HG02642 (cell line): ENCODE data around the gene FCER1A.

Experiments
- ATAC-seq: cut with Tn5 transposase; IDR thresholded peaks from one replicate; pipeline ENCODE4 v1.9.1; 2021; ENCODE audit warnings: mild to moderate bottlenecking; ENCODE audit not compliant: unreplicated experiment, poor library complexity

The FCER1A gene

DNA sequence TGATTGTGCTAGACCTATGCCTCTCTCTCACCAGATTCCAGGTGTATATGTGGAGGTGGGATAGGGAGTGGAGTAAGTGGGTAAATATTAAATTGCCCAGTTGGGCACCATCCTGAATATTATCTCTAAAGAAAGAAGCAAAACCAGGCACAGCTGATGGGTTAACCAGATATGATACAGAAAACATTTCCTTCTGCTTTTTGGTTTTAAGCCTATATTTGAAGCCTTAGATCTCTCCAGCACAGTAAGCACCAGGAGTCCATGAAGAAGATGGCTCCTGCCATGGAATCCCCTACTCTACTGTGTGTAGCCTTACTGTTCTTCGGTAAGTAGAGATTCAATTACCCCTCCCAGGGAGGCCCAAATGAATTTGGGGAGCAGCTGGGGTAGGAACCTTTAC is at the start of gene FCER1A:
Gene FCER1A, plus strand, starts transcription at position 242 of the 400 bp plus-strand sequence. Its CDS starts 29 bp downstream, at position 271.
- ATAC-seq, result no peak

DNA sequence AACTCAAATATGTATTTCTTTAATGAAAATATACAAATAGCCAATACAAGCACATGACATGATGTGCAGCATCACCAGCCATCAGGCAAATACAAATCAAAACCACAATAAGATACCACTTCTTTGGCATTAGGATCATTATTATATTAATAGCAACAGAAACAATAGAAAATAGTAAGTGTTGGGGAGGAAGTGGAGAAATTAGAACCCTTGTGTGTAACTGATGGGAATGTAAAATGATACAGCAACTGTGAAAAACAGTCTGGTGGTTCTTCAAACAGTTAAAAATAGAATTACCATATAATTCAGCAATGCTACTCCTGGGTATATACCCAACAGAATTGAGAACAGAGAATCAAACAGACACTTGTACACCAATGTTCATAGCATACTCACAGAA is 40.8 kb upstream of the FCER1A start:
- no peak for ATAC-seq

DNA sequence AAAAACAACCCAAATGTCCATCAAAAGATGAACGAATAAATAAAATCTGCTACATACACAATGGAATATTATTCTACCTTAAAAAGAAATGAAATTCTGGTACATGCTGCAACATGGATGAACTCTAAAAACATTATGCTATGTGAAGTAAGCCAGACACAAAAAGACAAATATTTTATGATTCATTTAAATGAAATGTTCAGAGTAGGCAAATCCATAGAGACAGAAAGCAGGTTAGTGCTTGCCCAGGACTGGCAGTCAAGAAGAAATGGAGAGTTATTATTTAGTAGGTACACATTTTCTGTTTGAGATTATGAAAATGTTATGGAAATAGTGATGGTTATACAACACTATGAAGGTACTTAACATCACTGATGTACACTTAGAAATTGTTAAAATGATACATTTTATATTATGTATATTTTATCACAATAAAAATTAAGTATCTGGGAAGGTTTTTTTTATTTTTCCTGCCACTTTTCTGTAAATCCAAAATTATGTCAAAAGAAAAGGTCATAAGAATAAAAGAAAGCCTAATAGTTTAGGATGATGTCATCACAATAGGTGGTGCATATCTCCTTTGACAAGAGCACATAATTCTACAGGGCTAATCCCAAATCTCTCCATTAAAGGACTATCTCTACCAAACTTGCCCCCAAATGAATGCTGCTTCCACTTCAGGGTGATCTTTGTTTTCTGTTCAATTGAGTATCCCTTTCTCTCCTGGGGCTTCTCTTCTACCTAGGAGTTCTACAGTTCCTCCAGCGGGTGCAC is 40.2 kb upstream of the FCER1A start:
- ATAC-seq, result no peak

DNA sequence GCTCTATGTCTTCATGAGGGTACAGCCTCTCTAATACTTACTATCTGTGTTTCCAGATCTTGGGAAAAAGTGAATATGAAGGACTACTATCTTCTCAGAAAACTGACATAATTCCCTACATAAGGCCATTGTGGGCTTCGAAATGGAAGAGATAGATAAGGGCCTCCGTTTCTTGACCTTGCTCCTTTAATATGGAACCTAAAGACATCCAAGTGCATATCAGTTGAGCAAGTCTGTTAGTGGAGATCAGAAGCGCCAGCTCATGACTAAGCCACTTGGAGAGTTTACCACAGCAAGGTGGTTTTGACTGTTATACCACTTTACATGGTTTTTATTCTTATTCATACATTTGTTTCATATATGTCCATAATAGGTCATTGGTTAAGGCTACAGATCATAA is 35.3 kb upstream of the FCER1A start:
- ATAC-seq, result no peak

DNA sequence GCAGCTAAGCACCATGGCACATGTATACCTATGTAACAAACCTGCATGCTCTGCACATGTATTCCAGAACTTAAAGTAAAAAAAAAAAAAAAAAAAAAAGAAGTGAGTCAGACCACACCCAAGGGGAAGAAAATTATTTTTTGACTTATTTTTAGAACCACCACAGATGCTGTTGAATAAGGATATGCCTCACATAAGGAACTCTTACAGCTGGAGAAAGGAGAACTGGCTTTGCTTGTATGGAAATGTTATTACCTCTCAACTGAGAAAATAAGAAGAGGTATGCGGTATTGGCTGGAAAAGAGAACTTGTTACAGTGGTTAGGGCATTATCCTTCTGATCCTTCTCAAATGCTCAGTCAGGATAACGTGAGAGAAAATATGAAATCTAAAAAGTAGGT is 27.5 kb upstream of the FCER1A start:
- ATAC-seq, result no peak

DNA sequence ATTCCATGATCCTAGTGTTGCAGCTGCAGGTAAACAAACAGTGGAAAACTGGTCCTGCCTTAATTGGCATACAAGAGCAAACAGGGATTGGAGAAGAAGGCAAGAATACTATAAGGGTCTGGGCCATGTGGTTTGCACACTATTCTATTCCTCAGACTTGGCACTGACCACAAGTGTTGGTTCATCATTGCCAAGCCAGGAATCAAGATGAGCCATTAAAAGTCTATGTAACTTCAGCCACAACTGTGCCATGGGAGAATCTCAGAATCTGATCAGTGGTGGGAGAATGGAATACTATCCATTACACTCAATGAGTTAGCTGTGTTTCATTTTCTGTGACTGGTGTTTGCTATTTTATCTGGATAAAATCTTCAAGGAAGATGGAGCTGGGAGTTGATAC is 26.2 kb upstream of the FCER1A start:
- no peak for ATAC-seq

DNA sequence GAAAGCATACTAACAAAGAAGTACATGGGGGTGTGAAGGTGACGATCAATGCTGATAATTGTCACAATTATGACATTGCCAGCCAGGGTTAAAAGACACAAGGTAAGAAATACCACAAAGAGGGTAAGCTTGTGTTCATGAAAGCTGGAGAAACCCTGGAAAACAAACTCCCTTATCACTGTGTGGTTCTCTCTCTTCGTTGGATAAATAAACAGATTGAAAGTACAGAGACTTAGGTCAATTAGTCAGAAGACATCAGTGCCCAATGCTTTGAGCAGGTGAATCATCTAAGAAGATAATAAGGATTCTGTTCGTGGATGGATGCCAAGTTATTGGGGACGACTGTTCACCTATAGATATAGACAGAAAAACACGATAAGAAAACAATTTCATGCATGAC is 22.4 kb upstream of the FCER1A start:
- ATAC-seq, result no peak

DNA sequence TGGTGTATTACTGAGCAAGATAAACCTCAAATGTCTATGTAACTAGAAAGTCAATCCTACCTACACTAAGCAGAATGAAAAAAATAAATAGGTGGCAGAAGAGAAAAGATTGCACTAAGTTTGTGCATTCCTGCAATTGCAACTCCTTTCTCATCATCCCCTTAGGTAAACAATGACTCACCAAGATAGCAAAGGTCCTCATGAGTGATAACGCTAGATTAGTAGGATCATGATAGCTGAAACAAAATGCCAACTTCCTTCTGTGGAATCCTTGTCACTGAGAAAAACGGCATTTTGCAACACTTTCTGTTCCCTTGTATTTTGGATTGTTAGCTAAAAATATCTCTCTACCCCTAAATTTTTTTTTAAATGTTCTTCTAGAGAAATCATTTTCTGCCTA is 20.0 kb upstream of the FCER1A start:
- ATAC-seq, result no peak

DNA sequence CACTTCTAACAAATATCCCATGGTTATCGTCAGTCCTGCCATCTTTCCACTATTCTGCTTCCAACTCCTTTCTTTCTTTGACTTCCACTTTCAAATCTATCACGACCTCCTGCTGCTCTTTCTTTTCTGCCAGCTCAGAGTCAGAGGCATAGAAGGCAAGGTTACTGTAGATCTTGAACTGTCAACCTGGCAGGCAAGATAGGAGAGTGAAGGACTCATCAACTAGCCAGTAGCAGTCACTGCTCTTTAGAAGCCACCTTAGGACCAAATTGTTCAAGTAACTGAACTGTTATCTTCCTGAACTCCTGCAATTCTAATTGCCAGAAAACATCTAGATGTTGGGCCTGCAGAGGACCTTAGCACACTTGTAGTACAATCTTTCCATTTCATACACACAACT is 13.1 kb upstream of the FCER1A start:
- no peak for ATAC-seq

DNA sequence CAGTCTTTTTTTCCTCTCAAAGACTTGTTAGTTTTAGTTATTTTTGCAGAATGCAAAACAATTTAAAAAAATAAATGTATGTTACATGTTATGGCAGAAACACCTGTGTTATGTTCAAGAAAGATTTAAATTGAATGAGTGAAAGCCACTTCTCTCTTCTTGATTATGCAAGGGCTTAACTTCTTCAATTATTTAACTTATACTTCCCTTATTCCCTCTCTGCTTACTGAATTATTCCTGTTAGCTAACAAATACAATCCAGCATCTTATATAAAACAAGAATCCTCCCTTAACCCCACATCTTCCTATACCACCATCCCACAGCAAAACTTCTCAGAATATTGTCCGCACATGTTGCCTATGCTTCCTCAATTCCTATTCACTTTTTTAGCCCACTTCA is 10.7 kb upstream of the FCER1A start:
- ATAC-seq, result no peak

DNA sequence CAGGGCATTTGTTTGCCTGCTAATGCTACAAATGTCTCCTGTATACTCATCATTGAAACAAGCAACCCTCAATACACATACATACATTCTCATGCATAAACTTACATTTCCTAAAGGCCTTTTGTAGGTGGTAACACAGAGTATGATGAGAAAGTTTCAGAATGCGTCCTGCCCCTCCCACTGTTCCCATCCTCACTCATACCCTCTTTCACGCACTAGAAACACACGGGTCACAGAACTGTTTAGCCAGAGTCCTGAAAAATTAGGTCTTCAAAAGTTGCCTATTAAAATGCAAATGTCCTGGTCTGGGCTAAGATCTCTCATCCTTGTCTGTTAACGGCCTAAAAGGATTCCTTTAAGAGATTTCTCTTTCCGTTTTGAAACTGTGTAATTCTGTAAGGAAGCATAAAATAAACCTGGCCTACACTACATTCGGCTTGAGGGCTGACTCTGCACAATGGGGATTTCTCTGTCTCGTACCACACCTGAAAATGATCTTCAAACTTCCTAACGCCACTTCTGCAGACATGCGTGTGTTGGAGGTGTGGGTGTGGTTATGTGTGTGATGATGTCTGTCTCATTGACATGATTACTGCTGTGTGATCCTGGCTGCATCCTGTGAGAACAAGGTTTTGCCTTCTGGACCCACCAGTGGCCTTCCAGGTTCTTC is 5.3 kb upstream of the FCER1A start:
- ATAC-seq, result no peak

DNA sequence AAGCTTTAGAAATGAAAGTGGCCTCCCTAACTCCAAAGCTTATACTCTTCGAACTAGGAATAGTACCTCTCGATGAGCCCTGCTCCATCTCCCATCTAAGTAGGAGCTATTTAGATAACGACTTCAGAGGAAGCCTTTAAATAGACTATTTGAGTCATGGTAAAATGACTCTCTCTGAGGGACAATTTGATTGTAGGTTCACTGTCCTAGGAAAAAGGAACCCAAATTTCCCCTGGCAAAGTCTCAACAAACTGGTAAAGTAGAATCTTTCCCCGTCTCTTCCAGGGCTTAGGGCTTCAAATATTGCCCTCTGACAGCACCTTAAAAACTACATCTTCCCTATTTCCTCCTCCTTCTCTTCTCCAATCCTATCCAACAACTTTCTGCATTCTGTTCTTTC is 2.0 kb upstream of the FCER1A start:
- ATAC-seq, result no peak

DNA sequence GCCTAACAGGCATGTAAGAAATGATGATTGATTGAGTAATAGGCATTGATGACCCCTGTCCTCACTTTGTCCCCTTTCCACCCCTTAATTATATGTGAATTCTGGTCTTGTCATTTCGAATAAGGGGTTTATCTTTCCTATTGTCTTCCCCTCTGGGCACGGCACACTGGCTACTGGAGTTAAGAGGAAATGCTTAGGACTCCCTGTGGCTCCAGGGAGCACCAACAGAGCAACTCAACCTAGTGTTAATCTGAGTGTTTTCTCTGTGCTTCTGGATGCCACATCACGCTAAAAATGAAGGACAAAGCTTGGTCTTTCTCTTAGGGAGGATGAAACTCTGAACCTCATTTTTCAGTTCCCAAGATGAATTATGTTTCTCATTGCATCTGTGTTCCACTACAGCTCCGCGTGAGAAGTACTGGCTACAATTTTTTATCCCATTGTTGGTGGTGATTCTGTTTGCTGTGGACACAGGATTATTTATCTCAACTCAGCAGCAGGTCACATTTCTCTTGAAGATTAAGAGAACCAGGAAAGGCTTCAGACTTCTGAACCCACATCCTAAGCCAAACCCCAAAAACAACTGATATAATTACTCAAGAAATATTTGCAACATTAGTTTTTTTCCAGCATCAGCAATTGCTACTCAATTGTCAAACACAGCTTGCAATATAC is 5.3 kb downstream of the FCER1A start:
- no peak for ATAC-seq

DNA sequence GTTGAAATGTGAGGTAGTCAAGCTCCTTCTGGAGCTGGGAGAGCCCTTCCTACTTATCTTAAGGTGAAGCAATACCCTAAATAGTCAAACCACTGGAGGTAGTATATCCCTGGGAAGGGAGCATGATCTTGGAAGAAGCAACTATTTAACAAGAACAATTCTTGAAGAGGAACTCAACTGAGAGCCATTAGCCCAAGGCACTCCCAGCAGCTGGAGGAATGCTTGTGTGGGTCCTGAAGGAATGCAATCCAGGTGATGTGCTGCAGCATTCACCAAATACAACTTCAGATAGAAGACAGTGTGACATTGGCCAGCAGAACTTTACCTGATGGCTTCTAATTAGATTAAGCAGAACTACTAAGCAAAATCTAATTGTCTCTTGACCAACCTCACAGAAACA is 9.5 kb downstream of the FCER1A start:
- no peak for ATAC-seq

DNA sequence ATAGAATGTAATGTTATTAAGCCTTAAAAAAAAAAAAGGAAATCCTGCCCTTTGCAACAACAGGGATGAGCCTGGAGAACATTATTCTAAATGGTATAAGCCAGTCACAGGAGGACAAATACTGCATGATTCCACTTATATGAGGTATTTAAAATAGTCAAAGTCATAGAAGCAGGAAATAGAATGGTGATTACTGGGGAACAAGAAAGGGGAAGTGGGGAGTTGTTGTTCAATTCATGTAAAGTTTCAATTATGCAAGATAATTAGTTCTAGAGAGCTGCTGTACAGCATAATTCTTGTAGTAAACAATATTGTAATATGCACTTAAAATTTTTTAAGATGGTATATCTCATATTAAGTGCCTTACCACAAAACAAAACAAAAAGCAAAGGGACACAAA is 13.2 kb downstream of the FCER1A start:
- no peak for ATAC-seq

DNA sequence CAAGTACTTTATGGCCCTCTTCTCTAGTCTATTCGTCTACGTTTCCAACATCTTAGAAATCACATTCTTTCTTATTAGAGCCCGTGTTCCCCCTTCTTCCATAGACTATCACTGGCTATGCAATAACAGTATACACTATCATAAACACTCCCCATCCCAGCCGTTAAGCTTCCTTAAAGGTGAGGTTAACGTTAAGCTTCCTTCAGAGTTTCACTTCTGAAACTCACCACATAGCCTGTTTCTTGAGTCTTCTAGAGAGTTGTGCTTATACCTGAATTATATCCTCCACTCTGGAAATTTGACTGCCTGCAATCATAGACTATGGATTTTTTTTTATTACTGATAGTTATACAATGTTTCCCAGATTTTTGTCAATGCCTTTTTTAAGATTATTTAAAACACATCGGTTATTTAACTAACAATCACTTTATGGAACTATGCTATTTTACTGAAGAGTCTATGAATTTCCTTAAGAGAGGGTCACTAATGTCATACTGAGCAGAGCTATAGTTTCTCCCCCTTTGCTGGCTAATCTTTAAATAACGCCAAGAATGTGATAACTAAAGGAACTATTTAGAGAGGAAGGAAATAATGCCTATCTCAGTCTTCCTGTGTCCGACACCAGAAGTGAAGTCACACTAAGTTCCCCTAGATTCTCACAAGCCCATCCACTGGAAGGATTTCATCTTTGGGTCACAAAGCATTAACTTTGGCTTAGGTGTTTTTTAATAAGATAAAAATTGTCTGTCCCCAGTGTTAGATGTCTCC is 16.8 kb downstream of the FCER1A start:
- no peak for ATAC-seq

DNA sequence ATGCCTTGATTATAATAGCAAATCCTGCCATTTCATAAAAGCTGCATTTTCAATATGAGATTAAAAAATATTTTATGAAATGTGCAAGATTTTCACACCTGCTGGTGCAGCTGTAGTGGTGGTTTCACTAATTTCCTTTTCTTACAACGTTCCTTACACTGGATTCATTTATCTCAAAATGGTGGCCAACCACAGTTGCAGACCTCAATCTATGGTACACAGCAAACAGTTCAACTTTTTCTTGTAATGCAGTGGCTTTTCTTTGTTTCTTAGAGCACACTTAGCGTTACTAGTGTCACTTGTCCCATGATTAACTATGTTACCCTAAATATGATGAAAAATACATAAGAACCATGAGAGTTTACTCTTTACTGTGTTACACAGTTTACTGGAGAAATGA is 32.7 kb downstream of the FCER1A start:
- ATAC-seq, result no peak

DNA sequence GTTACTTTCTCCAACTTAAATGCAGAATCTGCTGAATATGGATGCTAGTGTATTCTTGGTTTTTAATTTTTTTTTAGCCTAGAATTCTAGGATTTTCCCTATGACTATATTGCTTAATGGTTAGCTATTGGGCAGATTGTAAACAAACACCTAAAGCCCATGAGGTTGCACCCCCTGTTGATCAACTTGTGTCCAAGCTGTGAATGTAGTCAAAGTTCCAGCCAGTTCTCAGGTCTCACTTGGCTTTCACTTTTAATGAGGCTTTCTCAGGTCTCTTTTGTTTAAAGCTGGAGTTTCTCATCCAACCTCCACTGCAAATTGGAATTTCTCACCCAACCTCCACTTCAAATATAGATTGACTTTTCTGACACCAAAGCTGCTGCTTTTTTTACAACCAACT is 35.9 kb downstream of the FCER1A start:
- ATAC-seq, result no peak

DNA sequence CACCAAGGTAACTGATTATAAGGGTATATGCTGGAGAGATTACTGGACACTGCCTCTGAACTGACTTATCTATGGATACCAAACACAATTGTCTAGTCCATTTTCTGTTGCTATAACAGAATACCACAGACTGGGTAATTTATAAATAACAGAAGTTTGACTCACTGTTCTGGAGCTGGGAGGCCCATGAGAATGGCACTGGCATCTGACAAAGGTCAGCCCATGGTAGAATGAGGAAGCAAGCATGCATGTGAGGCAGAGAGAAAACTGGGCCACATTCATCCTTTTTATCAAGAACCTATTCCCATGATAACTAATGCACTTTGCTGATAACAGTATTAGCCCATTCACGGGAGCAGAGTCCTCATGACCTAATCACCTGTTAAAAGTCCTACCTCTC is 37.4 kb downstream of the FCER1A start:
- ATAC-seq, result no peak

DNA sequence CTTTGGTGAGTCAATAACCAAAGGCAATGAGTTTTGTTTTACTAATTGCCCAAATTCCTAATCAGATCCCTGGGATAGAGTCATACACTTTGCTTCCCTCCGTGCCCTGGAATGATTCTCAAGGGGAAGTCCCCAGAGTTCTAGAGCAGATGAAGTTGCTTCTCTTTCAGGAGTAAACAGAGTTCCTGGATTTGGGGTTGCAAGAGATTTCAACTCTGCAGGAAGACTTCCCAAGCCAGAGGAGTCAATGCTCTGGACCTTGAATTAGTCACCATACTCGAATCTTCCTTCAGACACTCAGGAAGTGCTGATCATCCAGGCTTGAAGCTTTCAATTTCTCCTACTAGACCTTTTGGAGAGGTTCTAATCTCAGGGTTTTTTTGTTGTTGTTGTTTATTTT is 39.6 kb downstream of the FCER1A start:
- ATAC-seq, result no peak
